ENCODE measurements around the gene ENOX1.

DNA sequence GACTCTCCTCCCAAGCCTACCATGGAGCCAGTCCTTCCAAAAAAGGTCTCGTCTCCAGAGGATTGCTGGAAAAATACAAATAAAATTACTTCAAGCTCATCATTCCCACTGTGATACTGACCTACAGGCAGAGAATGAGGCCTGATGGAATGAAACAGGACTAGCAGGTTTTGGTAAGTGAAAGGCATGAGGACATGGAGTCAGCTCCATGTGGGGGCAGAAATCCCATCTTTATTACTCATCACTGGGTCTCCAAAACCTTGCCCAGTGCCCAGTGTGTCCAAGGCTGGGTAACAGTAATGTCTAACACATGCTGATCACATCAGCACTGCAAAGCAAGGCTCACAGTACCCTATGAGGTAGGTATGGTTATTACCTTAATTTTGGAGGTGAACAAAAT, 528.0 kb downstream of the ENOX1 start:
- TF ChIP-seq, protein P1, sequence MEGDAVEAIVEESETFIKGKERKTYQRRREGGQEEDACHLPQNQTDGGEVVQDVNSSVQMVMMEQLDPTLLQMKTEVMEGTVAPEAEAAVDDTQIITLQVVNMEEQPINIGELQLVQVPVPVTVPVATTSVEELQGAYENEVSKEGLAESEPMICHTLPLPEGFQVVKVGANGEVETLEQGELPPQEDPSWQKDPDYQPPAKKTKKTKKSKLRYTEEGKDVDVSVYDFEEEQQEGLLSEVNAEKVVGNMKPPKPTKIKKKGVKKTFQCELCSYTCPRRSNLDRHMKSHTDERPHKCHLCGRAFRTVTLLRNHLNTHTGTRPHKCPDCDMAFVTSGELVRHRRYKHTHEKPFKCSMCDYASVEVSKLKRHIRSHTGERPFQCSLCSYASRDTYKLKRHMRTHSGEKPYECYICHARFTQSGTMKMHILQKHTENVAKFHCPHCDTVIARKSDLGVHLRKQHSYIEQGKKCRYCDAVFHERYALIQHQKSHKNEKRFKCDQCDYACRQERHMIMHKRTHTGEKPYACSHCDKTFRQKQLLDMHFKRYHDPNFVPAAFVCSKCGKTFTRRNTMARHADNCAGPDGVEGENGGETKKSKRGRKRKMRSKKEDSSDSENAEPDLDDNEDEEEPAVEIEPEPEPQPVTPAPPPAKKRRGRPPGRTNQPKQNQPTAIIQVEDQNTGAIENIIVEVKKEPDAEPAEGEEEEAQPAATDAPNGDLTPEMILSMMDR (IDR thresholded peaks at IDR 0.05; ENCODE audit: low read length), result no peak
- no peak for TF ChIP-seq EZH2 (IDR thresholded peaks at IDR 0.05; ENCODE audit: borderline replicate concordance, low read length)

Measured in OCI-LY1 (cell line).